HG02970 (cell line): ENCODE data around the gene STPG4.

ENCODE experiments used
- ATAC-seq: cut with Tn5 transposase; IDR thresholded peaks from one replicate; pipeline ENCODE4 v1.9.1; 2021; ENCODE audit warnings: mild to moderate bottlenecking, moderate library complexity, moderate number of reproducible peaks; ENCODE audit not compliant: unreplicated experiment, low FRiP score

The STPG4 gene

DNA sequence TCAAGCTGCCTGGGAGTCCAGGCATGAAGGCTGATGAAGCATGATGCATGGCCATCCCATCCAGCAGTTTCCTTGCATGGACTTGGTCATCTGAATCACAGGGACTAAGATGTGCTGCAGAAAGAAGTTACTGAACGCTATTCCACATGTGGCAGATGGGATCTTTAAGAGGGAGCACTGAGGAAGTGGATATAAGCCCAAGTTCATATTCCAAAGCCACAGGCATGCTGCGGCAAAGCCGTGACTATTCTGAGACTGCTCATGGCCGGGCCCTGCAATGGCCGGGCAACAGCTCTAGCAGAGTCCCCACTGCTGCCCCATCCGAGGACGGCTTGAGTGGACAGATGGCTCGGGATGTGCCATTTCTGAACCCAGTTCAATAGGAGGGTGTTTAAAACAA lies 61.5 kb downstream of the STPG4 start:
- ATAC-seq, result no peak

DNA sequence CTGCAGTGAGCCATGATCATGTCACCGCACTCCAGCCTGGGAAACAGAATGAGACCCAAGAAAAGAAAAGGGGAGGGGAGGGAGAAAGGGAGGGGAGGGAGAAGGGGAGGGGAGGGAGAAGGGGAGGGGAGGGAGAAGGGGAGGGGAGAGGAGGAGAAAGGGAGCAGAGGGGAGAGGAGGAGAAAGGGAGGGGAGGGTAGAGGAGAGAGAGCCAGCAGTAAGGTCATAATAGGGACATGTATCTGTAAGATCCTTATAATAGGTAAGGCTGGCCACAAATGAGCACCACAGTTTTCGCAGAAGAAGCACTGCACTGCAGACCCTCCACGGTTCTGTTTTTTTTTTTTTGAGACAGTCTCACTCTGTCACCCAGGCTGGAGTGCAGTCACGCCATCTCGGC lies 62.6 kb downstream of the STPG4 start:
- no peak for ATAC-seq

DNA sequence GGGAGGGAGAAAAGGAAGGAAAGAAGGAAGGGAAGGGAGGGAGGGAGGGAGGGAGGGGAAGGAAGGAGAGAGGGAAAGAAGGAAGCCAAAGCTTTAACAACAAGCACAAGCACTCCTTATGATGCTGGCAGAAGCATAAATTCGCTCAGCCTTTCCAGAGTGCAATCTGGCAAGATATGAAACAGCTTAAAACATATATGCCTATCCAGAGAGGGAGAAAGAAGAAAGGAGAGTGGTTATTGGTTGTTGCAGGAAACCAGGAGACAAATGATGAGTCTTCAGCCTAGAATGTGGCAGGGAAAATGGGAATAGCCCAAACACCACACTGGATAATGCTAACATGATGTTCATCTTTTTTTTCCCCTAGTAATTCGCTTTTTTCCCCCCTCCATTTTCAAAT lies 64.0 kb downstream of the STPG4 start:
- ATAC-seq, result no peak

DNA sequence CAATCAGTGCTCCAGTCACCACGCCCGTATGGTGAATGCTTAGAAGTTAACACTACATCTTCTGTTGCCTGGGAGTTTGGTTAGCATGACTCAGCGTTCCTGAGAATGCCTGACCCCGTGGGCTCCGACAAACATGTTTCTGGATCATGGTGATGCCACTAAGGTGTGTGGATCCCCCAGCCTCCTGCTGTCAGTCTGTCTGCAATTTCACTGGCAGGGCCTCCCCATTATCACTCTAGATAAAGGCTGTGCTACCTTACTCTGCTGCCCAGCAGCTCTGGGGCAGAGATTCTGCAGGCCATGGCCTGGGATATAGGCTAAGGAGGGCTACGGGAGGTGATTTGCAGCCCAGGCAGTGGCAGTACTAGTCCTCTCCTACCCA lies 66.0 kb downstream of the STPG4 start:
- ATAC-seq, result no peak

DNA sequence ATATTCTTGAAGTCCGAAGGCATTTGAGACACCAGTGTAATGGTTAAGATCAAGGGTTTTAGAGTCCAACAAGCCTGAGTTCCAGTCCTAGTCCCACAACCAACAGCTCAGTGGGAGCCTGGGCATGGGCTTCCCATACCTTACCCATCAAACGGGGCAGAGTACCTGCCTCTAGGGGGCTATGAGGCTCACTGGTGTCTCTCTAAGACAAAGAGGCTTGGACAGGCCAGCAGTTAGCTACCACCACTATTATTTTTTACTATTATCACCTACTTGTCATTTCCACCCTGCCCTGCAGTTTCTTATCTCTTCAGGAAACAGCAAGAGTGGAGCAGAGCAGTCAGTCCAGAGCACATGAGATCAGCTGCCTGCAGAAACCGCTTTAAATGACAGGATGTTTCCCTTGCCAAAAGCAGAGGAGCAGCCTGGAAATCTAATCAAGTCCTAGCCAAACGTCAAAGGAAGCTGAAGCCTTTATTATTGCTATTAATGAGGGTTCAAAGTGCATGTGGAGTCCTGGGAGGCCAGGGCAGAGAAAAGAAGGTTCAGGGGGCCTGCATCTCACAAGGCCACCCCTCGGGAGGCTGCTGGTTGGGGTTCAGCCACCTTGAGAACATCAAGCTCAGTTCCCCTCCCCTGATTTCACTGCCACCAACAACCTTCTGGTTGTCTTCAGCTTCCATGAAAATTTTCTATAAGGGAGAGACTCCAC lies 66.6 kb downstream of the STPG4 start:
- ATAC-seq, result no peak

DNA sequence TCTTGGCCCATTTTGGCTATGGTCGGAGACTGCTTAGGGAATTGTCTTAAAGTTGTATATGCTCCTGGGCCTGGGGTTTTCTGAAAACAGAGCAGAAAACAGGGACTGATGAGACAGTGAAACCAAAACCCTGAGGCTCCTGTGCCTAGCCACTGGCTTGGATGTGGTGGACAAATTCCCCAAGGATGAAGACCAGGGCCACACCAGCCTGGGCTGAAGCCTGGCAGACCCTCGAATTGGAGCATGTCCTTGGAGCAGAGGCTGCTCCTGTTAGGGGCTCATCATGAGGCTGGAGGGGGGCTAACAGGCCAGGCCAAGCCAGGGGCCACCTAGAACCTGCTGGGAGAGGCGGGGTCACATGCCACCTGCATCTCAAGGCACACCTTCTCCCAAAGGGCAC lies 68.1 kb downstream of the STPG4 start:
- ATAC-seq, result no peak

DNA sequence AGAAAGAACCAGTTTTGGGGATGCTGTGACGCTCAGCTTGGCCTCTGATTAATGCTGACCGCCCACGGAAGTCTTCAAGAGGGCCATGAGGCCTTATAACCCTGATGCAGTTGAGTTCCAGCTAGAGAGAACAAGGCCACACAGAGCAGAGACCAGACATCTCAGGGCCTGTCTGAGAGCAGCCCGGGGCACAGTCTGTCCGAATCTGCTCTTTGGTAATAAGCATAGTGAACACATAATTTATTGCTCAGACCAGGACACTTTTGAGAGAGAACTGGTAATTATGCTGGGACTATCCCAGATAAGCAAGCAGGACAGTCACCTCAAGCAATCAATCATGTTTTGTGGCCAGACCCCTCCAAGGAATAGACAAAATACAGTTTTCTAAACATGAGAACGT lies 68.5 kb downstream of the STPG4 start:
- no peak for ATAC-seq

DNA sequence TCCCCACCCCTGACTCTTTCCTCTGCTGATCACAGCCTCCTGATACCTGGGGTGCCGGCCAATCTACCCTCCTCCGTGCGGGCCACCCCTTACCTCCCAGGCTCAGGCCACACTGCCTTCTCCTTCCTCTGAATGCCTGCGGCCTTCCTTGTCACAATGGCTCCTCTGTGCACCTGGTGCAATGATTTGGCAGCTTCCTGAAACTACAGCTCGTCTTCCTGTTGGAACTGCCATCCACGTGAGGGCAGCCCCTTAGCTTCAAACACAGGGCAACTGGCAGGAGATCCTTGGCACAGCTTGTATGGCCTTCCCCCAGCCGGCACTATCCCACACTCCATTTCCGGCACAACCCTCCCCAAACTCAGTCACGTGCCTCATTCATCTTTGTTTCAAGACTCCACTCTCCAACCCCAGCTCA lies 69.0 kb downstream of the STPG4 start:
- no peak for ATAC-seq

DNA sequence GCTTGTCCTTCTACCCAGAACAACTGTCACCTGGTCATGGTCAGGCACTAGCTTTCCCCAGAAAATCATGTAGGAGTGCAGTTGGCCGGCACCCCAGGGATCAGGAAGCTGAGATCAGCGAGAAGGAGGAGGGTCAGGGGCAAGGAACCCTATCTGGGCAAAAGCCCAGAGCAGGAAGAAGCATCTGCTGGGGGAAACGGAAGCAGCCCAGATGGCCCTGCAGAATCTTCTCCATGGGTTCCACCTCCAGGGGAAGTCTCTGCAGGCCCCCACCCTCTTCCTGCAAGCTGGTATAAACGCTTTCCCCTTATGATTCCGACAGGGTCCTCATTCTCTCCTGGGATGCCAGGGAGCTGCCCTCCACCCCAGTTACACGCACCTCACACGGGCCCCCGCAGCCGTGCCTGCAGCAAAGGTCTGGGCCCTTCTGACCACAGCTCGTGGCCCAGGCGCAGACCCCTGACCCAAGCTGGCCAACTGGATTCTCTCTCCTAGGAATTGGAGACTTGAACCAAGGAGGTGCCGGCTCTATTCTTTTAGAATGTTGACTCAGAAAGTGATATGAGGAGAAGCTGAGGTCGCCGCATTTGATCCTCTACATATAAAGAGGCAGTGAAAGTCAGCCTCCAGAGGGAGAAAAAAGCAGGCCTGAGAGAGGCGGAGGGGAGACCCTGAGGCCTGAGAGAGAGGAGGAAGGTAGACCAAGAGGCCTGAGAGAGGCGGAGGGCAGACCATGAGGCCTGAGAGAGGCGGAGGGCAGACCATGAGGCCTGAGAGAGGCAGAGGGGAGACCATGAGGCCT lies 71.0 kb downstream of the STPG4 start:
- no peak for ATAC-seq

DNA sequence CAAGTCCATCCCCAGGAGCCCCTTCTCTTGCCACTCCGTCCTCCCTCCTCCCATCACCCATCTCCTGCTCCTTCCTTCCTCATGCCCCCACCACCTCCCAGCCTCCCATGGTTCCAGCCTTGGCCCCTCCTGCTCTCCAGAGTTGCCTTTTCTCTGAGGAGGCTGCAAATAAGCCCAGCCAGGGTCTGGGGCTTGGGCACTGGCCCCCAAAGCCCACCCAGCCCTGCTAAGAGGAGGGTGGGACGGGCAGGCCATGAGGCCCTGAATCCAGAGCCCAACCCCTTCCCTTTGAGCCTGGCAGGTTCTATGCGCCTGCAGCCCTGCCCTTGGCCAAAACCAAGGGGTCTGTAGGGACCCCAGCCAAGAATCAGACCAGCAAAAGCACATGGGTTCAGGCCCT lies 71.6 kb downstream of the STPG4 start:
- ATAC-seq, result no peak

DNA sequence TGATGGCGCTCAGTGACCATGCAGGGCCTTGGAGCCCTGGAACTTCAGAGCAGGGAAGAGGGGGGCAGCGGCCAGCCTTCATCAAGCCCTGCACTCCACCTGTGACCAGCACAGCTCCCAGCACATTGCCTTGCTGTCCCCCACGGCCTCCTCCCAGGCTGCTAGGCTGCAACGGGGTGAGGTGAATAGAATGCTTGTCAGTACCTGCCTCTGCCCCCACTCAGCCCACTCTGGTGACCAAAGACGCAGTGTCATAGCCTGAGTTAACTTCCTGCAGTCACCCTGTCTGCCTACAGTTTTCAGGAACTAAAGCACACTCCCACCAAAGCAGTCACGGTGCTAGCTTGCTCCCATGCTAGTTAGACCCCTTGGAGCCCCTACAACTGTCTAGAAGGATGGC lies 72.1 kb downstream of the STPG4 start:
- no peak for ATAC-seq

DNA sequence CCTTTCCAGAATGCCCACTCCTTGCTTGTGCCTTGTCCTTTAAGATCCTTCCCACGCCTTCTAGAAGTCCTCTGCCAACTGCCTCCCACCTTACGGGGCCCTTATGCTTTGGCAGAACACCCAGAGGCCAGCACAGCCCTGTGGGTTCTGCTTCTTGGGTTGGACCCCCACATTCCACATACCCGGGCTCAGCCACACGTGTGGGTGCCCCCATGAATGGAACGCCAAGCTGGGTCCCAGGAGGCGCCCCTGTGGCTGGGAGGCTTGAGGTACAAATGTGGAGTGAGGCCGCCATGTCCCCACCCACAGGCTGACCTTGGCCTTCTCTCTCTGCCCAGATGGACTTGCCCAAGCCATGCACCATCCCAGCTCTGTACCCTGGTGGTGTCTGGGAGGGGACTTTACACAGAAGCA lies 74.2 kb downstream of the STPG4 start:
- ATAC-seq, result no peak

DNA sequence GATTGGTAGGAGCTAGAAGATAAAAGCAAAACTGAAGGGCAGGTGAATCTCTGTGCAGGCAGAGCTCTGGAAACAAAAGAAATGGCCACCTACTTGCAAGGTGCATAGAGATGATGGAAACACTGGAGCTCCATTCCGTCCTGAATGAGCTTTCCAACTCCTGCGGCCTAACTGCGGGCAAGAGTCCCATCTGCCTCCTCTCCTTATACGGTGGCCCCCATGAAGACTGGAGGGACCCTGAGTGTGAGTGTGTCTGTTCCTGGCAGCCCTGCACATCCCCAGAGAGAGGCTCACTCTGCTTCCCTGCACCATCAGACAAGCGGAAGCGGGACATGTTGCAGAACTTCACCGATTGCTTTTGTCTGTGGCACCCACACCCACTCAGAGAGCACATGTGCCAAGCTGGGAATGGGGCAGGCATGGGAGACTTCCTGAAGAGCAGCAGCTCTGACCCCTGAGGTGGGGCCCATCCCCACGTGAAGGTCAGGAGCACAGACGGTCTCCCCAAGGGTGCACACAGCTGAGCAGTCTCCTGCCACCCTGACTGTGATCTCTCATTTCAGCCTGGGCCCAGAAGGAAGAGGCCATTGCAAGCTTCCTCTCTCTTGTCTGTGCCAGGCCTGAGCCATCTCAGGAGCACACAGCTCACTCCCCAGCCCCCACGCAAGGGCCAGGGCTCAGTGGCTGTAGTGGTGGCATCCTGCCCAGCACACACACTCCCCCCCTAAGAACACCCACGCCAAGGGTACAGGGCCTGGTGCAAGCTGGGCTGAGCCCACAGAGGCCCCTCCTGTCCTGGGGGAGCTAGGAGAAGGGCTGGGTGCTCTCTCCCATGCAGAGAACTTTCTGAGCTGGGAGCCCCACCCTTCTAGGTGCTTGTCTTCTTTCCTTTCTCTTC lies 75.3 kb downstream of the STPG4 start:
- ATAC-seq, result no peak

DNA sequence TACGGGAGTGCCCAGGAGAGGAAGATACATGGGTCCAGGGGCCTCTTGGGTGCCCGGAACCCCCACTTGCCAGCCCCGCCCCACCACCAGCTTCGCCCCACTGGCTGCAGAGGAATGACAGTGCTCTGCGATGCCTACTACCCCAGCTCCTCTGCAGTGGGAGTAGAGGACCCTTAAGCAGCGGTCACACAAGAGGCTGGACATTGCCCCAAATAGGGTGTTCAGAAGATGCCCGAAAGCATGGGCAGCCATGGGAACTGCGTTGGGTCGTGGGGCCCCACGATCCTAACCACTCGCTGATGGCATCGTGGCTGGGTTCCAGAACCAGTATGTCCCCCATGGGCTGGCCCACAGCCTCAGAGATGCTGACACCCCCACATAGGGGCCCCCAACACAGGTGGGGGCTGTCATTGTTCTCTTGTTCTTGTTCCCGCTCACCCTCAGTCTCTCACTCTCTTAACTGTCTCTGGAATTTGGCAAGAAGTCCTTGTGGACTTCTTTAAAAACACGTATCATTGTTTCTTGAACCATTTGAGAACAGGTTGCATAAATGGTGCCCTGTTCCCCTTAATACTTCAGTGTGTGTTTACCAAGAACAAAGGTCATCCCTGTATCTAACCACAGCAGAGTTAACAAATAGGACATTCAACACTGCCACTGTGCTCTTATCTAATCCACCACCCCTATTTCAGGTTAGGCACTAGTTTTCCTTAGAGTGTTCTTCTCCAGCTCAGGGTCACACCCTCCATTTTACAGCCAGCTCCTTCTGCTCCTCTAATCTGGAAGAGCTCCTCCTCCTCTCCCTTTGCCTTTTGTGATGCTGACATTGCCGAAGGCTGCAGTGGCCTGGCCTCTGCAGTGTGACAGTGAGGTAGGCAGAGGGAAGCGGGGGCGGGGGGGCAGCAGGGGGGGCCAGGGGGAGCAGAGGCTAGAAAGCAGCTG lies 76.3 kb downstream of the STPG4 start:
- no peak for ATAC-seq

DNA sequence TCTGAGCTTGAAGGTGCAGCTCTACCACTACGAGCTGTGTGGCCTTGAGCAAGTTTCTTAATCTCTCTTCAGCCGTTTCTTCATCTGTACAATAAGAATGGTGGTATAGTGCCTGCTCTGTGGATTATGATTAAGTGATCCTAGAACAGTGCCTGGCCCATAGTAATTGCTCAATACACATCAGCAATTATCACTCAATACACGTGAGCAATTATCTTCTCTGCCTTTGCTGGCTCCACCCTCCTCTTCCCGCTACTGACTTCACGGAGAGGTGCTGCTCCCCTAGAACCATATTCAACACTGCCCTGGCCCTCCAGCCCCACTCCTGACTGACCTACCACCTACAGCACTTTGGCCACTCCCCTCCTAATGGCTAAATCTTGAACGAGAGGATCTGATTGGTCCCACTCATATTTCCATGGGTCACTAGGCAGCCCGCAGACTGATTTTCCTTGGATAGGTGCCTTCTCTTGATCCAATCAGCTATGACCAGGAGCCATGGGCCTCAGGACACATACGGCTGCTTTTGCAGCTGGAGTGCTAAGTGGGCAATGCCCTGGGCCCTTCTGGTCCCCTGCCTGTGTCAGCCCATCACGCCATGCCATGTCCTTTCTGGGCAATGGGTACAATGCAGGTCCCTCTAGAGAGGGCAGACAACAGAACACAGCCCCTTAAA lies 77.5 kb downstream of the STPG4 start:
- no peak for ATAC-seq

DNA sequence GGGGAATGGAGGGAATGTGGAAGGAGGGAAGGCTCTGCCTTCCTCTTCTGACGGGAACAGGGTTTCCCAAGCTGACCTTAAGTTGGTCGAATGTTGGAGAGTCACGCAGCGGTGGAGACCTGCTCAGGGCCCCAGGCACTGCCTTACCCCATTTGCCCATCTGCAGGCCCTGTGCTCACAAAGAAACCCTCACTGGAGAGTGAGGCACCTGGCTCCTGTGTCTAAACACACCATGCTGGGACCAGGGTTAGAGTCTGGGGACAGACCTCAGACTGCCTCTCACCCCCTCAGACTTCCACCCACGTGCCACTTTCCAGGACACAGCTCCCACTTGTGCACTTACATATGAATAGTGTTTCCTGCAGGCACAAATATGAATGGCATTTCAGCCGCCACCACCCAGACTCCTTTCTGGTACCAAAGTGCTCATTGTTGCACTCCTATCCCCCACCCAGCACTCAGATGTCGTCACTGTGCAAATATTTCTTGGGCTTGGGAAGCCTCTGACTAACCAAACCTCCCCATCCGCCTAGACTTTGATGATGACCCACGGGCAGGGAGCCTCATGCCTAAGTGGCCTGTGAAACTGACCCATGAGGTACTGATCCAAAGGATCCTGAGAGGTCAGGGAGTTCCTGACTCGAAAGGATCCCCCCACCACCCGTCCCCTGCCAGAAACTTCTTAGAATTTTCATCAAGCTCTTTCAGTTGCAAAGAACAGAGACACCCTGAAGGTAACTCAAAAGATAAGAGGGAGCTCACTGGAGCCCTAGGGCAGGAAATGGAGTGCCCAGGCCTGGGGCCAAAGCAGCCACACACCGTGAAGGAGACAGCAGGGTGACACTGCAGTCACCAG lies 78.3 kb downstream of the STPG4 start:
- no peak for ATAC-seq

DNA sequence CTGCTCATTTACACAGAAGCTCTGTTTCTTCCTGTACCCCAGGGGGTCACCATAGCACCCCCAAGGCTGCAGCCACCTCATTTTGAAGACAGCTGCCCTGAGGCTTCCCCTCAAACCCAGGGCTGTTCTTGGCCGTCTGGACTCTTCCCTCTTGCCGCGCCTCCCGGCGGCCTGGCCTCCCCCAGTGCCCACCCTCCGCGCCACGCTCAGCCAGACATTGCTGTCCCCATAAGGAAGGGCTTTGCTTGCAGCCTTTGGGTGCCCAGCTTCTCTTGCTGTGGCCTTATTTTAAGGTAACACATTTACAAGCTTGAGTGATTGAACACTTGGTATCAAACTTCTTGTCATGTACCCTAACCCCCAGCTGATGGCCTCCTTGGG lies 79.0 kb downstream of the STPG4 start:
- ATAC-seq, result no peak

DNA sequence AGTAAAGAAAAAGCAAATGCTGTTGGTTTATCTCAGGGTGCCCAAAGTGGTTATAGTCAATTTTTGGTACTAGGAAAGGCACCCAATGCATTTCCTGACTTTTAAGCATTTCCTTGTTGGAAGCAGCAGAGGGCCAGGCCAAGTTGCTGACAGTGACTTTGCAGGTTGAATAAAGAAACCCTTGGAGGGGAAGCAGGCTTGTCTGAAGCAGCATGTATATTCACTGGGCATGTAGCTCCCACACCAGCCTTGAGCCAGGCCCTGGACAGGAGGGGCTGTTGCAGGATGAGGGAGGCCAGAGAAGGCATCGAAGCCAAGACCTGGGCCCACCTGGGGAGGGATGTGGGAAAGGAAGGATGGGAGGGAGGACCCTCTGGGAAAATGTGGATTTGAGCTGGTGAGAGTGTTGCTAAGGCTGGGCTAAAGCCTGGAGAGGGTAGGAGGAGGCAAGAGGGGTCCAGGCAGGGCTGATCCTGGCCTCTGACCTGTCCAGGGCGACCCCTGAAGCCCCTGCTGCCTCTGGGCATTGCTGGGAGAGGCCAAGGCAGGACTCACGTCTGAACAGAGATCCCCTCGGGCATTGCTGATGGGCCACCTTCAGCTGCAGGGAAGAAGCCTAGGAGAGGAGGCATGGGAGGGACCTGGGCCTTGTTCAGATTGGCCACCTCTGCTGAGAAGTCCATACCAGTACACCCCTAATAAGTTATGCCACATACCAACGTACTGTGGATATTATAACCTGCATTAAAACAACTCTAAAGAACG lies 79.6 kb downstream of the STPG4 start:
- no peak for ATAC-seq
